HepG2 (cell line): Measurements from ENCODE around the gene CAB39. TPM values are rescaled to one million over a fixed set of nuclear protein-coding genes. Genes with fewer than 3 reads are reported as not detected.

ENCODE experiments used
- CEBPZ ChIP-seq: IDR thresholded peaks from 2 replicates; pipeline ENCODE4 v1.6.1; 2012; ENCODE audit warnings: low read length, improper control_type of control experiment
- EED ChIP-seq: sonication (generic); formaldehyde crosslinking; IDR thresholded peaks from 2 replicates; pipeline ENCODE4 v1.5.0; 2020; ENCODE audit warnings: mild to moderate bottlenecking, missing genetic modification reagents
- KDM5A ChIP-seq: fragments of 200-600 bp; sonication (generic); IDR thresholded peaks from 2 replicates; pipeline ENCODE4 v1.7.0; 2018; ENCODE audit warnings: antibody characterized with exemption, mild to moderate bottlenecking, low read length, borderline replicate concordance
- KMT2B ChIP-seq: IDR thresholded peaks from 2 replicates; pipeline ENCODE4 v1.6.1; 2016; ENCODE audit warnings: missing genetic modification reagents, missing compliant biosample characterization
- MXD4 ChIP-seq: IDR thresholded peaks from 2 replicates; pipeline ENCODE4 v1.6.1; 2016; ENCODE audit warnings: mild to moderate bottlenecking, missing biosample characterization, missing genetic modification reagents
- NFRKB ChIP-seq: fragments of 450-650 bp; IDR thresholded peaks from 2 replicates; pipeline ENCODE4 v1.6.1; 2017
- PBX3 ChIP-seq: sonication (generic); formaldehyde crosslinking; IDR thresholded peaks from 2 replicates; pipeline ENCODE4 v1.8.1; 2023; ENCODE audit warnings: missing genetic modification reagents, inconsistent platforms, borderline replicate concordance
- REPIN1 ChIP-seq: sonication (generic); formaldehyde crosslinking; IDR thresholded peaks from 2 replicates; pipeline ENCODE4 v1.8.0; 2022; ENCODE audit warnings: missing genetic modification reagents, low read depth, mild to moderate bottlenecking, borderline replicate concordance
- SPEN ChIP-seq: sonication (generic); formaldehyde crosslinking; IDR thresholded peaks from 2 replicates; pipeline ENCODE4 v1.5.1; 2020; ENCODE audit warnings: low read depth, mild to moderate bottlenecking, missing genetic modification reagents
- TBX2 ChIP-seq: sonication (generic); formaldehyde crosslinking; IDR thresholded peaks from 2 replicates; pipeline ENCODE4 v1.5.0; 2020; ENCODE audit warnings: missing genetic modification reagents, mild to moderate bottlenecking, borderline replicate concordance
- TFE3 ChIP-seq: IDR thresholded peaks from 2 replicates; pipeline ENCODE4 v1.6.1; 2016
- ZBTB4 ChIP-seq: sonication (generic); formaldehyde crosslinking; IDR thresholded peaks from 2 replicates; pipeline ENCODE4 v1.4.0; 2020; ENCODE audit warnings: missing genetic modification reagents, mild to moderate bottlenecking, borderline replicate concordance
- ZEB1 ChIP-seq: IDR thresholded peaks from 2 replicates; pipeline ENCODE4 v1.6.1; 2012; ENCODE audit warnings: mild to moderate bottlenecking, low read depth, inconsistent platforms; ENCODE audit not compliant: insufficient replicate concordance
- ZKSCAN1 ChIP-seq: fragments of 150-350 bp; IDR thresholded peaks from 2 replicates; pipeline ENCODE4 v1.6.1; 2014; ENCODE audit warnings: low read length
- ZNF12 ChIP-seq: sonication (generic); formaldehyde crosslinking; IDR thresholded peaks from 2 replicates; pipeline ENCODE4 v1.5.0; 2020; ENCODE audit warnings: missing genetic modification reagents
- ZNF343 ChIP-seq: sonication (generic); formaldehyde crosslinking; IDR thresholded peaks from 2 replicates; pipeline ENCODE4 v1.4.0; 2020; ENCODE audit warnings: mild to moderate bottlenecking, missing genetic modification reagents
- ZNF44 ChIP-seq: sonication (generic); formaldehyde crosslinking; IDR thresholded peaks from 2 replicates; pipeline ENCODE4 v1.5.1; 2020; ENCODE audit warnings: mild to moderate bottlenecking, missing genetic modification reagents
- ZNF501 ChIP-seq: sonication (generic); formaldehyde crosslinking; IDR thresholded peaks from 2 replicates; pipeline ENCODE4 v1.5.1; 2020; ENCODE audit warnings: mild to moderate bottlenecking, moderate library complexity, missing genetic modification reagents
- ZNF577 ChIP-seq: sonication (generic); formaldehyde crosslinking; IDR thresholded peaks from 2 replicates; pipeline ENCODE4 v1.4.0; 2020; ENCODE audit warnings: mild to moderate bottlenecking, low read depth, missing genetic modification reagents, borderline replicate concordance
- ZNF678 ChIP-seq: sonication (generic); formaldehyde crosslinking; IDR thresholded peaks from 2 replicates; pipeline ENCODE4 v1.4.0; 2020; ENCODE audit warnings: mild to moderate bottlenecking, missing genetic modification reagents
- ZNF704 ChIP-seq: sonication (generic); formaldehyde crosslinking; IDR thresholded peaks from 2 replicates; pipeline ENCODE4 v1.8.1; 2023; ENCODE audit warnings: mild to moderate bottlenecking, inconsistent platforms, moderate library complexity, missing genetic modification reagents, borderline replicate concordance
- polyA plus RNA-seq, 8 experiments: library from polyadenylated mRNA; depleted of rRNA in 3 of 8; stranded (reverse) in 7 of 8; unstranded in 1 of 8; fragments of >200 nt; fragmentation: Illumina TruSeq in 4 of 8; extraction: Trizol in 4 of 8; gene quantifications; 2 replicates each; pipeline versions ENCODE4 v1.2.1 to v1.2.3, GENCODE V29; 2011 to 2016; ENCODE audit warnings: low read depth in 4 of 8, missing spikeins in 1 of 8, mixed read lengths in 1 of 8; ENCODE audit not compliant: insufficient read depth in 1 of 8
- total RNA-seq, 5 experiments: library from RNA; depleted of rRNA; stranded (reverse); fragments of >200 nt; fragmentation: Illumina TruSeq; extraction: Trizol; gene quantifications; 2 replicates each; pipeline ENCODE4 v1.2.3, GENCODE V29; 2016; ENCODE audit warnings: low read depth in 1 of 5

The CAB39 gene
- total and polyA plus RNA-seq, 2 of the 13 experiments (the other 11 are each of a cell fraction or from before 2014, with no cell fraction given): 19.3 to 45.3 TPM

GRCh38 chr2:230738924-230739323 lies 26.3 kb downstream of the CAB39 start (continued):
- no peak for TF ChIP-seq CEBPZ
- no peak for TF ChIP-seq KMT2B (CRISPR knock-in tag)
- no peak for TF ChIP-seq ZNF704
- TF ChIP-seq ZEB1: no peak
- TF ChIP-seq ZKSCAN1: no peak
- TF ChIP-seq ZNF501: no peak
- TF ChIP-seq NFRKB: no peak
- TF ChIP-seq PBX3 (CRISPR knock-in tag): no peak
- TF ChIP-seq ZNF12 (CRISPR knock-in tag): no peak
- TF ChIP-seq SPEN: no peak
- TF ChIP-seq KDM5A: no peak
- TF ChIP-seq ZBTB4 (CRISPR knock-in tag): no peak
- TF ChIP-seq ZNF44 (CRISPR knock-in tag): no peak
- TF ChIP-seq EED (CRISPR knock-in tag): no peak
- 0 out of 2 replicates have a peak, but pooled peaks have one; percentile 20 for TF ChIP-seq TBX2
- no peak for TF ChIP-seq ZNF343
- TF ChIP-seq ZNF678 (CRISPR knock-in tag): no peak
- TF ChIP-seq ZNF577: no peak
- TF ChIP-seq MXD4 (CRISPR knock-in tag): no peak
- peak; percentile 93 for TF ChIP-seq TFE3 (CRISPR knock-in tag)
- no peak for TF ChIP-seq REPIN1
